Stimulated activated naive CD8-positive, alpha-beta T cell treated with anti-CD3 and anti-CD28 coated beads, Interleukin-15, Interleukin-2, amounts not matched to agents 100 ng/mL and 50 ng/mL, for 24 hours (primary cell): ENCODE results near the gene CCDC71.

Experiments
- H3K27ac Mint-ChIP-seq: one replicate; pipeline ENCODE4 v1.8.0; 2021; ENCODE audit warnings: mild to moderate bottlenecking, mixed read lengths
- H3K27me3 Mint-ChIP-seq: one replicate; pipeline ENCODE4 v1.8.0; 2021; ENCODE audit warnings: mixed read lengths
- H3K36me3 Mint-ChIP-seq: one replicate; pipeline ENCODE4 v1.8.0; 2021; ENCODE audit warnings: low read depth, mixed read lengths
- H3K4me1 Mint-ChIP-seq: one replicate; pipeline ENCODE4 v1.8.0; 2021; ENCODE audit warnings: low read depth, mixed read lengths
- H3K4me3 Mint-ChIP-seq: one replicate; pipeline ENCODE4 v1.8.0; 2021; ENCODE audit warnings: mild to moderate bottlenecking, mixed read lengths
- H3K9me3 Mint-ChIP-seq: one replicate; pipeline ENCODE4 v1.8.0; 2021; ENCODE audit warnings: mixed read lengths

The CCDC71 gene

GRCh38 chr3:49124203-49124602 is 41.9 kb downstream of the CCDC71 start:
- no peaks in the 10 kb centered on the region for H3K27me3 Mint-ChIP-seq
- no peak overlapping the region for H3K4me3 Mint-ChIP-seq
- H3K4me1 Mint-ChIP-seq = peaks cover 14% of the 10 kb centered on the region
- no peak overlapping the region for H3K27ac Mint-ChIP-seq
- peaks cover under 1% of the 10 kb centered on the region for H3K36me3 Mint-ChIP-seq
- no peaks in the 10 kb centered on the region for H3K9me3 Mint-ChIP-seq

GRCh38 chr3:49123687-49124086 is 42.4 kb downstream of the CCDC71 start:
- Mint-ChIP-seq H3K36me3 (peaks cover 6% of the 10 kb centered on the region), H3K4me3 (no peak overlapping the region), H3K9me3 (no peaks in the 10 kb centered on the region), H3K27me3 (no peaks in the 10 kb centered on the region), H3K27ac (no peak overlapping the region), H3K4me1 (peaks cover 19% of the 10 kb centered on the region)

- no peak overlapping the region for H3K4me3 Mint-ChIP-seq
- no peaks in the 10 kb centered on the region for H3K27me3 Mint-ChIP-seq
- H3K4me1 Mint-ChIP-seq = peaks cover 19% of the 10 kb centered on the region
- H3K9me3 Mint-ChIP-seq = no peaks in the 10 kb centered on the region
- H3K36me3 Mint-ChIP-seq = peaks cover 8% of the 10 kb centered on the region
- H3K27ac Mint-ChIP-seq = no peak overlapping the region
These were observed 43.1 kb downstream of the CCDC71 start for GRCh38 chr3:49122886-49123545.

GRCh38 chr3:49122451-49122850 is 43.7 kb downstream of the CCDC71 start:
- H3K9me3 Mint-ChIP-seq = no peaks in the 10 kb centered on the region
- H3K36me3 Mint-ChIP-seq = peaks cover 14% of the 10 kb centered on the region
- H3K4me1 Mint-ChIP-seq = peaks cover 19% of the 10 kb centered on the region
- H3K4me3 Mint-ChIP-seq = no peak overlapping the region
- H3K27ac Mint-ChIP-seq = no peak overlapping the region
- no peaks in the 10 kb centered on the region for H3K27me3 Mint-ChIP-seq

- Mint-ChIP-seq H3K4me1 (peaks cover 19% of the 10 kb centered on the region), H3K9me3 (no peaks in the 10 kb centered on the region), H3K27me3 (no peaks in the 10 kb centered on the region), H3K27ac (peak overlapping the region; percentile 82), H3K4me3 (no peak overlapping the region), H3K36me3 (peaks cover 17% of the 10 kb centered on the region)
These were observed 44.1 kb downstream of the CCDC71 start for GRCh38 chr3:49122022-49122421.

GRCh38 chr3:49121132-49121736 is 44.9 kb downstream of the CCDC71 start:
- Mint-ChIP-seq H3K4me3 (peak overlapping the region; percentile 91), H3K27me3 (no peaks in the 10 kb centered on the region), H3K4me1 (peaks cover 19% of the 10 kb centered on the region), H3K36me3 (peaks cover 22% of the 10 kb centered on the region), H3K9me3 (no peaks in the 10 kb centered on the region), H3K27ac (peak overlapping the region; percentile 82)

GRCh38 chr3:49120438-49121131 is 45.5 kb downstream of the CCDC71 start, which contains the start of gene USP19:
Gene USP19, minus strand, starts transcription at chr3:49120823. Its CDS starts 1,678 bp downstream, at chr3:49119145.
- H3K4me3 Mint-ChIP-seq = peak within 1 kb of the TSS; percentile 91
- H3K4me1 Mint-ChIP-seq = peaks cover 19% of the 10 kb centered on the region
- H3K9me3 Mint-ChIP-seq = no peaks in the 10 kb centered on the region
- peaks cover 29% of the 10 kb centered on the region for H3K36me3 Mint-ChIP-seq
- peak within 1 kb of the TSS; percentile 91 for H3K27ac Mint-ChIP-seq
- no peaks in the 10 kb centered on the region for H3K27me3 Mint-ChIP-seq

GRCh38 chr3:49120096-49120437 is 46.1 kb downstream of the CCDC71 start:
- peaks cover 19% of the 10 kb centered on the region for H3K4me1 Mint-ChIP-seq
- no peaks in the 10 kb centered on the region for H3K27me3 Mint-ChIP-seq
- H3K27ac Mint-ChIP-seq = peak overlapping the region; percentile 91
- H3K4me3 Mint-ChIP-seq = peak overlapping the region; percentile 91
- H3K36me3 Mint-ChIP-seq = peaks cover 34% of the 10 kb centered on the region
- no peaks in the 10 kb centered on the region for H3K9me3 Mint-ChIP-seq

GRCh38 chr3:49119439-49119838 is 46.7 kb downstream of the CCDC71 start:
- no peaks in the 10 kb centered on the region for H3K27me3 Mint-ChIP-seq
- H3K4me3 Mint-ChIP-seq = peak overlapping the region; percentile 91
- peaks cover 38% of the 10 kb centered on the region for H3K36me3 Mint-ChIP-seq
- no peaks in the 10 kb centered on the region for H3K9me3 Mint-ChIP-seq
- H3K4me1 Mint-ChIP-seq = peaks cover 19% of the 10 kb centered on the region
- H3K27ac Mint-ChIP-seq = peak overlapping the region; percentile 91

- Mint-ChIP-seq H3K27me3 (no peaks in the 10 kb centered on the region), H3K36me3 (peaks cover 38% of the 10 kb centered on the region), H3K4me3 (peak overlapping the region; percentile 91), H3K9me3 (no peaks in the 10 kb centered on the region), H3K4me1 (peaks cover 19% of the 10 kb centered on the region), H3K27ac (no peak overlapping the region)
These were observed 47.1 kb downstream of the CCDC71 start for GRCh38 chr3:49119036-49119435.
